Activated CD4-positive, alpha-beta T cell treated with anti-CD3 and anti-CD28 coated beads, Interleukin-2, amount 10 ng/mL, durations not matched to agents 24 days and 14 days (primary cell): ENCODE results near the gene STAT3. TPM values are rescaled to one million over a fixed set of nuclear protein-coding genes. Genes with fewer than 3 reads are reported as not detected.

ENCODE experiments used
- DNase-seq: peaks from one replicate; pipeline ENCODE4 v3.0.0; 2022
- H3K27ac Mint-ChIP-seq: one replicate; pipeline ENCODE4 v1.8.0; 2022; ENCODE audit warnings: mild to moderate bottlenecking, mixed read lengths
- H3K27me3 Mint-ChIP-seq: one replicate; pipeline ENCODE4 v1.8.0; 2022; ENCODE audit warnings: mixed read lengths
- H3K36me3 Mint-ChIP-seq: one replicate; pipeline ENCODE4 v1.8.0; 2022; ENCODE audit warnings: low read depth, mild to moderate bottlenecking, mixed read lengths
- H3K4me1 Mint-ChIP-seq: one replicate; pipeline ENCODE4 v1.8.0; 2021; ENCODE audit warnings: mixed read lengths
- H3K4me3 Mint-ChIP-seq: one replicate; pipeline ENCODE4 v1.8.0; 2022; ENCODE audit warnings: mild to moderate bottlenecking, moderate library complexity, mixed read lengths
- H3K9me3 Mint-ChIP-seq: one replicate; pipeline ENCODE4 v1.8.0; 2021; ENCODE audit warnings: mixed read lengths
- intact Hi-C: fragments of 100-400 bp; cut with micrococcal nuclease; formaldehyde crosslinking; loops from one replicate; pipeline ENCODE4 v1.15.1; 2023
- total RNA-seq: library from RNA; stranded (reverse); gene quantifications from 2 replicates; pipeline ENCODE4 v1.2.3, GENCODE V29; 2022

The STAT3 gene
- total RNA-seq = 252 and 258 TPM in 2 replicates

- intact Hi-C loops = loop anchor here (1.0 to 2.0 kb wide), 6 partner anchors 9 to 116 kb away; partner anchors contain the start of gene STAT5A
- no peaks in the 10 kb centered on the region for H3K9me3 Mint-ChIP-seq
- H3K36me3 Mint-ChIP-seq = peaks cover 26% of the 10 kb centered on the region
- H3K27ac Mint-ChIP-seq = peak within 1 kb of the TSS; percentile 100
- H3K4me3 Mint-ChIP-seq = peak within 1 kb of the TSS; percentile 83
- DNase-seq = peak; percentile 100
- H3K4me1 Mint-ChIP-seq = peaks cover 46% of the 10 kb centered on the region
- no peaks in the 10 kb centered on the region for H3K27me3 Mint-ChIP-seq
Observed at GRCh38 chr17:42388381-42389134, at the start of gene STAT3. STAT3 (minus strand) TSS chr17:42388442; CDS start chr17:42348516, 39,926 bp downstream.

GRCh38 chr17:42436391-42436790, 48.1 kb upstream of the STAT3 start:
- no peak for DNase-seq
- Mint-ChIP-seq H3K4me3 (no peak overlapping the region), H3K4me1 (peaks cover under 1% of the 10 kb centered on the region), H3K27me3 (peaks cover 15% of the 10 kb centered on the region), H3K27ac (no peak overlapping the region), H3K9me3 (no peaks in the 10 kb centered on the region), H3K36me3 (no peaks in the 10 kb centered on the region)
- intact Hi-C loops = no loop called here

GRCh38 chr17:42431758-42432161, 43.5 kb upstream of the STAT3 start:
- intact Hi-C loops = no loop called here
- H3K27ac Mint-ChIP-seq = no peak overlapping the region
- peaks cover 28% of the 10 kb centered on the region for H3K27me3 Mint-ChIP-seq
- H3K4me1 Mint-ChIP-seq = no peaks in the 10 kb centered on the region
- H3K36me3 Mint-ChIP-seq = no peaks in the 10 kb centered on the region
- no peaks in the 10 kb centered on the region for H3K9me3 Mint-ChIP-seq
- DNase-seq = no peak
- no peak overlapping the region for H3K4me3 Mint-ChIP-seq

GRCh38 chr17:42429726-42430447, 41.6 kb upstream of the STAT3 start:
- intact Hi-C loops = loop anchor here (2.0 kb wide), 1 partner anchor 97 kb away; no protein-coding TSS in a partner anchor
- no peaks in the 10 kb centered on the region for H3K9me3 Mint-ChIP-seq

GRCh38 chr17:42428141-42428944, 40.1 kb upstream of the STAT3 start:
- Mint-ChIP-seq H3K36me3 (no peaks in the 10 kb centered on the region), H3K4me3 (no peak overlapping the region), H3K9me3 (no peaks in the 10 kb centered on the region), H3K27me3 (peaks cover 43% of the 10 kb centered on the region), H3K27ac (no peak overlapping the region), H3K4me1 (peaks cover under 1% of the 10 kb centered on the region)
- DNase-seq = peak; percentile 82
- intact Hi-C loops = loop anchor here (1.0 to 2.0 kb wide), 2 partner anchors 89 to 98 kb away; no protein-coding TSS in a partner anchor

More at GRCh38 chr17:42429726-42430447, 41.6 kb upstream of the STAT3 start:
- Mint-ChIP-seq H3K4me3 (no peak overlapping the region), H3K36me3 (no peaks in the 10 kb centered on the region), H3K4me1 (no peaks in the 10 kb centered on the region), H3K27ac (no peak overlapping the region), H3K27me3 (peaks cover 38% of the 10 kb centered on the region)
- no peak for DNase-seq

- no peak for DNase-seq
- Mint-ChIP-seq H3K4me1 (peaks cover 14% of the 10 kb centered on the region), H3K27me3 (peaks cover 54% of the 10 kb centered on the region), H3K4me3 (no peak overlapping the region), H3K36me3 (peaks cover 2% of the 10 kb centered on the region), H3K27ac (no peak overlapping the region), H3K9me3 (no peaks in the 10 kb centered on the region)
- intact Hi-C loops = loop anchor here (5.0 kb wide), 1 partner anchor 32 kb away; the partner anchor contains the start of gene ATP6V0A1
Observed at GRCh38 chr17:42424991-42425610, 36.9 kb upstream of the STAT3 start.

- Mint-ChIP-seq H3K4me3 (peak overlapping the region; percentile 15), H3K27me3 (peaks cover 57% of the 10 kb centered on the region), H3K27ac (no peak overlapping the region), H3K9me3 (no peaks in the 10 kb centered on the region), H3K4me1 (peaks cover 21% of the 10 kb centered on the region), H3K36me3 (peaks cover 2% of the 10 kb centered on the region)
- intact Hi-C loops = loop anchor here (5.0 kb wide), 1 partner anchor 34 kb away; the partner anchor contains the start of gene ATP6V0A1
- DNase-seq = no peak
Observed at GRCh38 chr17:42423766-42424165, 35.5 kb upstream of the STAT3 start.

GRCh38 chr17:42422958-42423712, 34.9 kb upstream of the STAT3 start, which contains the start of gene CAVIN1:
CAVIN1 (minus strand) TSS chr17:42423256; CDS start chr17:42423097, 159 bp downstream.
- DNase-seq = peak; percentile 78
- intact Hi-C loops = loop anchor here (5.0 kb wide), 1 partner anchor 34 kb away; the partner anchor contains the start of gene ATP6V0A1
- peaks cover 50% of the 10 kb centered on the region for H3K27me3 Mint-ChIP-seq

GRCh38 chr17:42422412-42422957, 34.2 kb upstream of the STAT3 start:
- intact Hi-C loops = loop anchor here (5.0 kb wide), 1 partner anchor 35 kb away; the partner anchor contains the start of gene ATP6V0A1

More at GRCh38 chr17:42422958-42423712, 34.9 kb upstream of the STAT3 start, which contains the start of gene CAVIN1:
- Mint-ChIP-seq H3K27ac (peak within 1 kb of the TSS; percentile 48), H3K4me3 (peak within 1 kb of the TSS; percentile 87), H3K9me3 (no peaks in the 10 kb centered on the region), H3K4me1 (peaks cover 21% of the 10 kb centered on the region), H3K36me3 (peaks cover 2% of the 10 kb centered on the region)

GRCh38 chr17:42421507-42422338, 33.5 kb upstream of the STAT3 start:
- peak overlapping the region; percentile 76 for H3K4me3 Mint-ChIP-seq
- H3K36me3 Mint-ChIP-seq = peaks cover 2% of the 10 kb centered on the region
- intact Hi-C loops = loop anchor here (5.0 kb wide), 1 partner anchor 36 kb away; the partner anchor contains the start of gene ATP6V0A1
- H3K4me1 Mint-ChIP-seq = peaks cover 21% of the 10 kb centered on the region
- DNase-seq = no peak
- H3K27ac Mint-ChIP-seq = no peak overlapping the region
- no peaks in the 10 kb centered on the region for H3K9me3 Mint-ChIP-seq
- peaks cover 48% of the 10 kb centered on the region for H3K27me3 Mint-ChIP-seq

More at GRCh38 chr17:42422412-42422957, 34.2 kb upstream of the STAT3 start:
- Mint-ChIP-seq H3K4me1 (peaks cover 21% of the 10 kb centered on the region), H3K9me3 (no peaks in the 10 kb centered on the region), H3K27ac (peak overlapping the region; percentile 48), H3K4me3 (peak overlapping the region; percentile 87), H3K27me3 (peaks cover 48% of the 10 kb centered on the region), H3K36me3 (peaks cover 2% of the 10 kb centered on the region)
- DNase-seq = peak; percentile 80

- H3K27me3 Mint-ChIP-seq = peaks cover 45% of the 10 kb centered on the region
- DNase-seq = no peak
- H3K27ac Mint-ChIP-seq = no peak overlapping the region
- intact Hi-C loops = loop anchor here (5.0 kb wide), 1 partner anchor 36 kb away; the partner anchor contains the start of gene ATP6V0A1
- H3K4me1 Mint-ChIP-seq = peaks cover 21% of the 10 kb centered on the region
- H3K9me3 Mint-ChIP-seq = no peaks in the 10 kb centered on the region
- H3K36me3 Mint-ChIP-seq = peaks cover 2% of the 10 kb centered on the region
- peak overlapping the region; percentile 76 for H3K4me3 Mint-ChIP-seq
Observed at GRCh38 chr17:42421136-42421506, 32.9 kb upstream of the STAT3 start.
